ENCODE data around the gene NET1.

NET1 gene

GRCh38 chr10:5396556-5397300 lies 15.6 kb upstream of the NET1 start:
- no peak for TF ChIP-seq REST (IDR thresholded peaks at IDR 0.05; ENCODE audit: low read depth)
- TF ChIP-seq CEBPB (IDR thresholded peaks at IDR 0.05): no peak
- TF ChIP-seq USF1 (IDR thresholded peaks at IDR 0.05): no peak
- no peak for TF ChIP-seq TCF12 (IDR thresholded peaks at IDR 0.05; ENCODE audit: low read depth)
- no peak for TF ChIP-seq RAD21 (IDR thresholded peaks at IDR 0.05; ENCODE audit: low read depth)
- TF ChIP-seq CREB1 (IDR thresholded peaks at IDR 0.05; ENCODE audit: low read depth): no peak
- TF ChIP-seq FOXM1 (IDR thresholded peaks at IDR 0.05; ENCODE audit: borderline replicate concordance, low read depth): no peak
- TF ChIP-seq TAF1 (IDR thresholded peaks at IDR 0.05; ENCODE audit: low read depth): no peak
- TF ChIP-seq ZBTB7A (IDR thresholded peaks at IDR 0.05; ENCODE audit: low read depth): no peak

GRCh38 chr10:5399332-5399731 lies 13.0 kb upstream of the NET1 start:
- TF ChIP-seq USF1 (IDR thresholded peaks at IDR 0.05) (no peak), NFIC (IDR thresholded peaks at IDR 0.05) (no peak), TCF12 (IDR thresholded peaks at IDR 0.05; ENCODE audit: low read depth) (no peak), MAX (IDR thresholded peaks at IDR 0.05) (no peak), ZBTB7A (IDR thresholded peaks at IDR 0.05; ENCODE audit: low read depth) (no peak), CREB1 (IDR thresholded peaks at IDR 0.05; ENCODE audit: low read depth) (no peak), EP300 (IDR thresholded peaks at IDR 0.05; ENCODE audit: borderline replicate concordance) (no peak), YY1 (IDR thresholded peaks at IDR 0.05; ENCODE audit: low read depth) (no peak), TEAD4 (IDR thresholded peaks at IDR 0.05) (no peak), FOXM1 (IDR thresholded peaks at IDR 0.05; ENCODE audit: borderline replicate concordance, low read depth) (no peak), RAD21 (IDR thresholded peaks at IDR 0.05; ENCODE audit: low read depth) (no peak), TAF1 (IDR thresholded peaks at IDR 0.05; ENCODE audit: low read depth) (no peak), REST (IDR thresholded peaks at IDR 0.05; ENCODE audit: low read depth) (no peak), EGR1 (IDR thresholded peaks at IDR 0.05) (no peak), CEBPB (IDR thresholded peaks at IDR 0.05) (no peak)

GRCh38 chr10:5400468-5401240 lies 11.7 kb upstream of the NET1 start:
- 0 out of 2 replicates have a peak, but pooled peaks have one; percentile 34 for TF ChIP-seq YY1 (IDR thresholded peaks at IDR 0.05; ENCODE audit: low read depth)
- TF ChIP-seq ZBTB7A (IDR thresholded peaks at IDR 0.05; ENCODE audit: low read depth): no peak
- TF ChIP-seq TAF1 (IDR thresholded peaks at IDR 0.05; ENCODE audit: low read depth): no peak
- TF ChIP-seq TCF12 (IDR thresholded peaks at IDR 0.05; ENCODE audit: low read depth): peak; percentile 73
- TF ChIP-seq MAX (IDR thresholded peaks at IDR 0.05): peak; percentile 31; the same call in 1 of the 2 replicates
- peak; percentile 65 for TF ChIP-seq TEAD4 (IDR thresholded peaks at IDR 0.05)
- peak; percentile 49; the same call in 1 of the 2 replicates for TF ChIP-seq EP300 (IDR thresholded peaks at IDR 0.05; ENCODE audit: borderline replicate concordance)
- peak; percentile 88 for TF ChIP-seq NFIC (IDR thresholded peaks at IDR 0.05)

GRCh38 chr10:5402798-5403197 lies 9.6 kb upstream of the NET1 start:
- TF ChIP-seq TEAD4 (IDR thresholded peaks at IDR 0.05) (no peak), TAF1 (IDR thresholded peaks at IDR 0.05; ENCODE audit: low read depth) (no peak), RAD21 (IDR thresholded peaks at IDR 0.05; ENCODE audit: low read depth) (no peak), TCF12 (IDR thresholded peaks at IDR 0.05; ENCODE audit: low read depth) (no peak), USF1 (IDR thresholded peaks at IDR 0.05) (no peak), EP300 (IDR thresholded peaks at IDR 0.05; ENCODE audit: borderline replicate concordance) (no peak), MAX (IDR thresholded peaks at IDR 0.05) (no peak), CEBPB (IDR thresholded peaks at IDR 0.05) (no peak), NFIC (IDR thresholded peaks at IDR 0.05) (no peak), ZBTB7A (IDR thresholded peaks at IDR 0.05; ENCODE audit: low read depth) (no peak), CREB1 (IDR thresholded peaks at IDR 0.05; ENCODE audit: low read depth) (no peak), EGR1 (IDR thresholded peaks at IDR 0.05) (no peak), YY1 (IDR thresholded peaks at IDR 0.05; ENCODE audit: low read depth) (no peak), FOXM1 (IDR thresholded peaks at IDR 0.05; ENCODE audit: borderline replicate concordance, low read depth) (no peak)
